Iris pigment epithelial cell (primary cell): ENCODE results near the gene KMT2C.
A peak's percentile ranks its signal among the peaks of the same experiment; 100 is the strongest.
"Not testable (repeated sequence)": the region's sequence is repeated elsewhere in the genome, so short reads cannot be mapped to it uniquely, and the experiment has no call there.

Experiments
- DNase-seq: peaks from one replicate; pipeline ENCODE4 v3.0.0-alpha.2; 2011; ENCODE audit warnings: low read depth

KMT2C gene

DNA sequence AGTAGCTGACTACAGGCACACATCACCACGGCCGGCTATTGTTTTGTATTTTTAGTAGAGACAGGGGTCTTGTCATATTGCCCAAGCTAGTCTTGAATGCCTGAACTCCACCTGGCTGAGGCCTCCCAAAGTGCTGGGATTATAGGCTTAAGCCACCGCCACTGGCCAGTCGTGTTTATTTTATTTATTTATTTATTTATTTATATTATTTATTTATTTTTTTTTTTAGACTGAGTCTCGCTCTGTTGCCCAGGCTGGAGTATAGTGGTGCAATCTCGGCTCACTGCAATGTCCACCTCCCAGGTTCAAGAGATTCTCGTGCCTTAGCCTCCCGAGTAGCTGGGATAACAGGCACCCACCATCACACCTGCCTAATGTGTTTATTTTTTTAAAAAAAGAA is 6.0 kb upstream of the KMT2C start:
- DNase-seq, result not testable (repeated sequence)

DNA sequence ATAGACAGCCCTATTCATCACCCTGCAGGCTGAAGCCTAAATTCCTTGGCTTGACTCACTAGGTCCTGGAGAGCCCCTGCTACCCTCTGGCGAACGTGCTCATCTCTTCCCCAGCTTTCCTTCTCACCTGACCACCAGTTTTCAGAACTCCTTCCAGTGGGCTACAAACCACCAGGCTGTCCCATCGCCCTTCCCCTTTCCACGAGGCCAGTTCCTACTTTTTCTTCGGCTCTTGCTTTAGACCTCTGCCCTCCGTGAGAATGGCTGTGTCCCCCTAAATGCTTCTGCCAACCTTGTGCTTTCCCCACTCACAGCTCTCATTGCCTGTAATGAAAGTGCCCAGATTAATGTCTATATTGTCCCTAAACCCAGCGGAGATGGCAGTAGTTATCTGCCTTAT is 5.4 kb upstream of the KMT2C start:
- not testable (repeated sequence) for DNase-seq

- DNase-seq, result not testable (repeated sequence)
Measured at GRCh38 chr7:152438017-152438416, 2.2 kb upstream of the KMT2C start.

GRCh38 chr7:152436931-152437575 is 1.2 kb upstream of the KMT2C start:
- not testable (repeated sequence) for DNase-seq

- peak; percentile 92 for DNase-seq
Measured at GRCh38 chr7:152436111-152436930, 518 bp upstream of the KMT2C start.

- peak; percentile 69 for DNase-seq
Measured at GRCh38 chr7:152434511-152435383, 1.1 kb downstream of the KMT2C start.

DNA sequence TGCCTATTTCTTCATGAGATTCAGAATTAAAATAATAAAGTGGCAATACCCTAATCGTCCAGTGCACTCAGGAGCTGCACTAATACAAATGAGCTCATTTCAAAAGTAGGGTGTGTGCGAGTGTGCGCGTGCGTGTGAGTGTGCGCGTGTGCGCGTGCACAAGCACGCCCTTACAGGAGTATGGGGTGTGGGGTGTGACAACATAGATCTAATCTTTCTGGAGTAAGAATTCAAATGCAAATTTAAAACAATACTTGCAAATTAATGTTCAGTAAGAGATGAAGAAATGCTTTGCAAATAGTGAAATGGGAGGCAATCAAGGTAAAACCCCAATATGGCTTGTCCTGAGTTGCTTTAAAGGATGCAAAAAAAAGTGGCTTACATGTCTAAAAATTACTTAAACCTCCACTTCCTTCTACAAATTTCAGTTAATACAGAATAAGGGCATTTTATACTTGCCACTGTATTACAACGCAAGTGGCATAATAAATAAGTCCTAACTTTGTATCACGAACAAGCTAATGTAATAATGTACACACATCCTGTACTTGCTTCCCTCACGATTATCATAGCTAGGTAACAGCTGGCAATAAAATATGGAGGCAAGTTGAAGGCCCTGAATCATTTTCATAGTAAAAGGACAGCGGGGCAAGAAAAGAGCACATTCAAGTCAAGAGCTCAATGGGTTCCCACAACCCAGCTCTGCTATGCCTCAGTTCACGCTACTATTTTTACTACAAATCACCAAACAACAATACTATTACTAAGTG is 1.9 kb downstream of the KMT2C start:
- DNase-seq, result peak; percentile 18

DNA sequence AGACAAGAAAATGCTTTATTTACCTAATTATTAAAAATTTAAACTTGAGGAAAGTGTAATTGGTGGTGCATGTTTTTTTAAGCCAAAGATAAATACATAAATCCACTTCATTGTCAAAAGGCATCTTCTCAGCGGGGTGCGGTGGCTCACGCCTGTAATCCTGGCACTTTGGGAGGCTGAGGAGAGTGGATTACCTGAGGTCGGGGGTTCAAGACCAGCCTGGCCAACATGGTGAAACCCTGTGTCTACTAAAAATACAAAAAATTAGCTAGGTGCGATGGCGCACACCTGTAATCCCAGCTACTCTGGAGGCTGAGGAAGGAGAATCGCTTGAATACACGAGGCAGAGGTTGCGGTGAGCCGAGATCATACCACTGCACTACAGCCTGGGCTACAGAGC is 3.1 kb downstream of the KMT2C start:
- not testable (repeated sequence) for DNase-seq

GRCh38 chr7:152430854-152431253 is 4.9 kb downstream of the KMT2C start:
- no peak for DNase-seq

GRCh38 chr7:152430118-152430517 is 5.7 kb downstream of the KMT2C start:
- DNase-seq, result not testable (repeated sequence)

- peak; percentile 38 for DNase-seq
Measured at GRCh38 chr7:152424348-152425108, 11.3 kb downstream of the KMT2C start.

DNA sequence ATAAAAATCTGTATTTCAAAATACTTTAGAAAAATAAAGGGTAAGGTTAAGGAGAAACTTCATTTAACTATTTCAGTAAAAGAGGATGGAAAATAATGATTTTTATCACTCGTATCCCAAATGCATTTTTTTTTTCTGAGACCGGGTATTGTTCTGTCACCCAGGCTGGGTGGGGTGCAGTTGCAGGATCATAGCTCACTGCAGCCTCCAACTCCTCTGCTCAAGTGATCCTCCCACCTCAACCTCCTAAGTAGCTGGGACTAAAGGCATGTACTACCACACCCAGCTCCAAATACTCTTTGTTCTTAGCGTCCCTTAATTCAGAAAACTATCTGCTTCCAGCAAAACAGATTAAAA is 11.8 kb downstream of the KMT2C start:
- DNase-seq, result no peak

- not testable (repeated sequence) for DNase-seq
Measured at GRCh38 chr7:152423171-152423570, 12.6 kb downstream of the KMT2C start.

GRCh38 chr7:152420950-152421349 is 14.9 kb downstream of the KMT2C start:
- DNase-seq, result not testable (repeated sequence)

GRCh38 chr7:152419473-152420429 is 16.1 kb downstream of the KMT2C start:
- no peak for DNase-seq

GRCh38 chr7:152414779-152415178 is 21.0 kb downstream of the KMT2C start:
- DNase-seq, result no peak

- DNase-seq, result no peak
Measured at GRCh38 chr7:152411389-152411788, 24.4 kb downstream of the KMT2C start.

GRCh38 chr7:152406491-152406890 is 29.3 kb downstream of the KMT2C start:
- DNase-seq, result no peak

DNA sequence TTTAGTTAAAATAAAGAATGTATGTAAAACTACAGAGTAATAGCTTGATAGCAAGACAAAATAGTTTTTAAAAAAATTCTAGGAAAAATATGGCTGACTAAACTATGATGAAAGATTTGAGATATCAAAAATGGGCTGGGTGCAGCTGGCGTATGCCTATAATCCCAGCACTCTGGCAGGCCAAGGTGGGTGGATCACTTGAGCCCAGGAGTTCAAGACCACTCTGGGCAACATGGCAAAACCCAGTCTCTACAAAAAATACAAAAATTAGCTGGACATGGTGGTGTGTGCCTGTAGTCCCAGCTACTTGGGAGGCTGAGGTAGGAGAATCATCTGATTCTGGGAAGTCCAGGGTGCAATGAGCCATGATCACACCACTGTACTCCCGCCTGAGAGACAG is 29.8 kb downstream of the KMT2C start:
- not testable (repeated sequence) for DNase-seq

DNA sequence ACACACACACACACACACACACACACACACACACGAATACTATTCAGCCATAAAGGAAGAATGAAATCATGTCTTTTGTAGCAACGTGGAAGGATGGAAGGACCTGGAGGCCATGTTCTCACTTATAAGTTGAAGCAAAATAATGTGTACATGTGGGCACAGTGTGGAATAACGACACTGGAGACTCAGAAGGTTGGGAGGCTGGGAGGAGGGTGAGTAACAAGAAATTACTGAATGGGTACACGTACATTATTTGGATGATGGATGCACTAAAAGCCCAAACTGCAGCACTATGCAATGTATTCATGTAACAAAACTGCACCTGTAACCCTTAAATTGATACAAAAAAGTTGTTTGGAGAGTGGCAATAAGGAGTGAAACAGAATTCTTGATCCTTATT is 32.1 kb downstream of the KMT2C start:
- no peak for DNase-seq
